ENCODE data around the gene DDX41.
"Not testable (repeated sequence)": the region's sequence is repeated elsewhere in the genome, so short reads cannot be mapped to it uniquely, and the experiment has no call there.

DDX41 gene

DNA sequence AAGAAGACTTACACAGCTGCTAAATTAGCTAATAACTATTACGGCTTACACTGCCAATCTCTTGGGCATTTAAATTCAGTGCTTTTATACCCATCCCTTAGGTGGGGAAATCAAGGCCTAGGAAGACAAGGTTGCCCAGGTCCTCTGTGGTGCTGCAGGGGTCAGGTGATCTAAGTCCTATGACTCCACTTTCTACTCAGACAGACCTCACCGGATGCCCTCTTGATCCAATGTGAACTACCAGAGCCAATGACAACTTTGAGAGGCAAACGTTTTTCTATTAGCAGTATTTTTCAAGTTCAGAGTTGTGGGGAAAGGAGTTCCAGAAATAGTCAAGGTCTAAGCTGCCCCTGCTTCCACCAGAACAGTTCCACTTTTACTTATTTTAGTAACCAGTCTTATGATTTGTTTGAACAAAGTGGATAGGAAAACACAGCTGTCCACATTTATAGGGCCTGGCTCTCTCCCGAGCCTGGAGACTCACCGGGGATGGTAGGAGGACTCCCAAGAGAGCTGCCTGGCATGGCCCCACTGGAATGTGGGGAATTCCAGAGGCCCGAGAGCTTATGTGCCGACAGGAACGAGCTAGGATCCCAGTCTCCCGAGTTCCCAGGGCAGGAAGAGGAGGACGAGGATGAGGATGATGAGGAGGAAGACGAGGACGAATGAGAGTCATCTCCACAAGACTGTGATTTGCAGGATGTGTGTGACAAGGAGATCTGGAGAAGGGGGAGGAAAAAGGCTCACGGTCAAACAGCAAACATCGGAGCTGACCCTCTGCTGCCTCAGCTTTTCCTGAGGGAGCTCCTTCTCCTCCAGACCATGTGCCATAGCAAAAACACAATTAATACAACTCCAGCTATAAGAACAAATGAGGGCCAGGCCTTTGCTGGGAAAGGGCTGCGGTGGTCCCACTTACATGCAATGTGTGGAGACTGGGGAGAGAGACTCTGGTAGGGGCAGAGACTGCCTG, 20.9 kb upstream of the DDX41 start:
- no peak for DNase-seq

DNA sequence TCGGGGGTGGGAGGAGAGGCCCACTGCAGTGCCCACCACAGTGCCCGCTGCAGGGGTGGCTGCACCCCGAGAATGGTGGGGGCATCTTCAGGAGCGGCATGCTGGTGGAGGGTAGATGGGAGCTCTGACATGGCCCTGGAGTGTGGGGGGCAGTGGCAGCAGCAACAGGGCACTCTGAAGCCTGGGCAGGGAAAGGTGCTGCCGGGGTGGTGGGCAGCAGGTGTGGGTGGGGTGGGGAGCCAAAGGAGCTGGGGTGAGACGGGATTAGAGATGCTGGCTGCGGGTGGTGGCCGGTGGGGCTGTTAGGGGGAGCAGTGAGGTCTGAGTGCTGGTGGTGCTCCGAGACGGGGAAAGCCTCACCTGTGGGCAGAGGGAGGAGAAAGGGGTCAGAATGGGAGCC, 19.6 kb upstream of the DDX41 start:
- DNase-seq: no peak

GRCh38 chr5:177535125-177535524, 18.4 kb upstream of the DDX41 start:
- no peak for DNase-seq

DNA sequence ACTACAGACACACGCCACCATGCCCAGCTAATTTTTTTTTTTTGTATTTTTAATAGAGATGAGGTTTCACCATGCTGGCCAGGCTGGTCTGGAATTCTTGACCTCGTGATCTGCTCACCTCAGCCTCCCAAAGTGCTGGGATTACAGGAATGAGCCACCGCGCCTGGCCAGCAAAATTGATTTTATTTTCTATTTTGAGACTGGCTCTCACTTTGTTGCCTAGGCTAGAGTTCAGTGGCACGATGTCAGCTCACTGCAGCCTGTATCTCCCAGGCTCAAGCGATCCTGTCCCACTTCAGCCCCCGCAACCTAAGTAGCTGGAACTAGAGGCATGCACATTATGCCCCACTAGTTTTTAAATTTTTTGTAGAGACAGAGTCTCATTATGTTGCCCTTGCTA, 17.7 kb upstream of the DDX41 start:
- DNase-seq: not testable (repeated sequence)

DNA sequence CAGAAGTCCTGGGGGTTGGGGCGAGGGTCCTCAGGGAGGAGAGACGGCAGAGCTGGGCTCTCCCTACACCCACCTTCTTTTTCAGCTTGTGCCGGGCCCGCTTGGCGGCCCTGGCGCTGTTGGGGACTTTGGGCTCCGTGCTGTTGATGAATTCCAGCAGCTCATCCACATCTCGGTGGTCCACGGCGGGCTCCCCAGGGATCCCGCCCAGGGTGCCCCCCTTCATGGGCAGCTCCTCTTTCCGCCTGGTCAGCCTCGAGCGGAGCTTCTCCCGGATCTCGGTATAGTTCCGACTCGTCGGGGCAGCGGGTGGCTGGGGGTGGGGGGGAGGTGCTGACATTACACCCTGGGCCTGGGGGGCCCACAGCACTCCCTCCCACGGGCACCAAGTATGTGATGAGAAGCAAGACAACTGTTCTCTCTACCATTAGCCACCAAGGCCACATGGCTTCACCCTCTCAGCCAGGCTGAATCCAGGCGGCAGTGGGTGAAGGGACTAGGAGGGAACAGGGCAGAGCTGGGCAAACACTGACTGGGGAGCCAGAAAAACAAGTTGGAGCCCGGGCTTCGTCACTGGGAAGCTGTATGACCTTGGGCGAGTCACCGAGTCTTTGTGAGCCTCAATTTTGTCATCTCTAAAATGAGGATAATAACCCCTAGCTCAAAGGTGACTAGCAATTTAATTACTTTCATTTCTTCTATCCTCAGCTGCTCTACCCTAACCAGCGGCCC, 14.6 kb upstream of the DDX41 start:
- DNase-seq: no peak

DNA sequence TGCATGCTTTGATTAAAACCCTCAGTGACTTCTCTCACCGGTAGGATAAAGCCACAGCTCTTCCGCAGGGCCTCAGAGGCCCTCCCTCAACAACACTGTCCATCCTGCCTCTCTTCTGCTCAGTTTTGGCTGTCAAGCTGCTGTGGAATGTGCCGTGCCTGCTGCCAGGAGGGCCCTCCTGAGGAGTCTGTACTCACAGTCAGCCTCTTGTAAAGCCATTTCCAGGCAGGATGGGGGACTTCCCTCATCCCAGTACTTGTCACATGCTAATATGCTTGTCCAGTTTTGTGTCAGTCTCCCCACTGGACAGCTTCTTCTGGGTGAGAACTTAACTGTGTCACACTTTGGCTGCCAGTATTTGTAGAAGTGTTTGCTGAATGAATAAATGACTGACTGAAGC, 13.9 kb upstream of the DDX41 start:
- no peak for DNase-seq

DNA sequence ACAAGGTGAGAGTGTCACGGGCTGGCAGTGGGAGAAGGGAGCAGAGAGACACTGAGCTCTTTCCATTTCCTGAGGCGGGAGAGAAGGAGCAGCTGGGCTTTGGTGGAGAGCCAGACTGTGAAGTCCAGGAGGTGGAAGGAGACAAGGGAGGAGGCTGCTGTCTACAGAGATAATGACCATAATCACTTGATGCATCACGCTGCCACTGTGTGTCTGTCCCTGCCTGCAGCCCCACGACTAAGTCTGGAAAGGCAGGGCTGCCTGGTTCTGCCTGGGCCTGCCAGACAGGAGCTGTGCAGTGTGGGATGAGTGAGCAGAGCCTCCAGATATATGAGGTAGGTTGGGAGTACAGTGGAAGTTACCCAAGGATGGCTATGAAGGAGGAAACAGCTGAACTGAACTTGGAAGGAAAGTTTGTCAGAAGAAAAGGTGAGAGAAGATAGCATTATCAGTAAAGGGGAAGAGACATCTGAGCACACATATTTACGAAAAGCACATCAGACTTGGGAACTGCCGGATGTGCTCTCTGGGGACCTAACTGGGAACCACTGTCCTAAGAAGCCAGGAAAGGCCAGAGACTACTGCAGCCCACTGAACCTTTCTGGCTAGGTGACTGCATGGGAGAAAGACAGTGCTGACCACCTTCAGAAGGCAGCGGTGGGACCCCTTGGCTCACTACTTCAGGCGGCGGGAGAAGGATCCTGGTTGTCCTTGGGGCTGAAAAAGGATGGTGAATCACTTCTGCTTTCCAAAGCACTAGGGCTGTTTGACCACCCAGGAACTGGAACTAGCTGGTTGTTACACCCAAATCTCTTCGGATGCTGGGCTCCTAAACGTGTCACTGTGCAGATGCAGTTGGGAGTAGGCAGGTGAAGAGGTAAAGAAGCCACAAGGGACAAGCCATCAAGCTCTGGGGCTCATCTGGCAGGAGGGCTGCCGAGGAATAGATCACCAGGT, 12.8 kb upstream of the DDX41 start:
- no peak for DNase-seq

GRCh38 chr5:177528631-177529030, 11.9 kb upstream of the DDX41 start:
- no peak for DNase-seq

DNA sequence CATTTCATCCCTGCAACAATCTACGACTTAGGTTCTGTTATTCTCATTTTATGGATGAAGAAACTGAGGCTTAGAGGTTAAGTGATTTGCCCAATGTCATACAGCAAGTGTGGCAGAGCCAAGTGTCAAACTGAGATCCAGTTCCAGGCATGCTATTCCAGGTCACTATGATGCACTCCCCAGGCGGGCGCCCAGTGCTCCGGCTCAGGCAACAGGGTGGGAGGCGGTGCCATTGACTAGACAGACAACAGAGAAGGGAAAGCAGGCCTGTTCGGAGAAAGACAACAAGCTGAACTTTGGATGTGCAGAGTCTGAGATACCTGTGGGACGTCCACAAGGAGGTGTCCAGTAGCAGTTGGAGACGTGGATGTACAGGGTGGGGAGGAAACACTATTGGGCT, 10.8 kb upstream of the DDX41 start:
- no peak for DNase-seq

GRCh38 chr5:177526791-177527190, 10.0 kb upstream of the DDX41 start:
- no peak for DNase-seq

- no peak for DNase-seq
These were observed 9.4 kb upstream of the DDX41 start for GRCh38 chr5:177526191-177526590.

DNA sequence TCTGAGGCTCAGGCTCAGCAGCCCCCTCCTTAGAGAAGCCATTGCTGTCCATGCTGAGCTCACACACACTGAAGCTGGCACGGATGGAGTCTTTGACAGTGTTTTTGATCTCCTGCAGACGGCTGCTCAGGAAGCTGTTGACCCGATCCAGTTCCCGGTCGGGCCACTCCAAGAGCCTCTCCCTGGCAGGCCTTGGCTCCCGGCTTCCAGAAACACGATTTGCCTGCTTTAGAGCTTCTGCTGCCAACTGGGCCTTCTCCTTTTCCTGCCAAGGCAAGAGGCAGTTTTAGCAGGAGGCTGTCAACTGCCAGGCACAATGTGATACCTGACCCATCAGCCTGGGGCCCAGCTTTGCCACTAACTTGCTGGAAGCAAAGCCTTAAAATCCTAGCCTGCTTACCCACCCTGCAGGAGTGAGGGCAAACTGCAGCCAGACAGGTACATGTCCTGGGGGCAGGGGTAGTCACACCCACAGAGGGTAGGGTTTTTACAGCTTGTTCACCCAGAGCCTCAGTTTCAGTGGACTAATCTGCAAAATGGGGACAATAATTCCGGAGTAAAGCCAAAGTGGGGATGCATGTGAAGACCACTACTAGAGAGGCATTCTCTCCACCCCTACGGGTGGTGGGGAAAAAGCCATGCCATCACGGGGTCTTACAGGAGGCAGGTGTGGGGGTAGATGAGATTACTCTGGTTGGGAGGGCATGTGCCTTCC, 8.3 kb upstream of the DDX41 start:
- DNase-seq: no peak

DNA sequence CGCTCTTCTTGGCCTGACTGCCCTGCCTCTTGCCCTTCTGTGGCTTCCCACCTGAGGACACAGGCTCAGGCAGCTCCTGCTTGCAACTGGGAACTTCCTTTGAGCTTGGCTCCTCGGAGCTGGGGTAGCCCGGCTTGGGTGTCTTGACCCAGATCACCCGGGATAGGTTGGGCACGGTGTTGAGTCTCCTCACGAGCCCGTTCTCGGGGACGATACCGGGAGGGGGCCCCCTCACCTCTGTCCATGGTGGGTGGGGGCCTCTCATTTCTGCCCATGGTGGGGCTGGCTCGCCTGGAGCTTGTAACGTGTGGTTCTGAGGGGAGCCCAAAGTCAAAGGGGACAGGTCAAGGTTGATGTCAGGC, 7.8 kb upstream of the DDX41 start:
- no peak for DNase-seq

GRCh38 chr5:177523711-177524538, 7.2 kb upstream of the DDX41 start:
- no peak for DNase-seq

DNA sequence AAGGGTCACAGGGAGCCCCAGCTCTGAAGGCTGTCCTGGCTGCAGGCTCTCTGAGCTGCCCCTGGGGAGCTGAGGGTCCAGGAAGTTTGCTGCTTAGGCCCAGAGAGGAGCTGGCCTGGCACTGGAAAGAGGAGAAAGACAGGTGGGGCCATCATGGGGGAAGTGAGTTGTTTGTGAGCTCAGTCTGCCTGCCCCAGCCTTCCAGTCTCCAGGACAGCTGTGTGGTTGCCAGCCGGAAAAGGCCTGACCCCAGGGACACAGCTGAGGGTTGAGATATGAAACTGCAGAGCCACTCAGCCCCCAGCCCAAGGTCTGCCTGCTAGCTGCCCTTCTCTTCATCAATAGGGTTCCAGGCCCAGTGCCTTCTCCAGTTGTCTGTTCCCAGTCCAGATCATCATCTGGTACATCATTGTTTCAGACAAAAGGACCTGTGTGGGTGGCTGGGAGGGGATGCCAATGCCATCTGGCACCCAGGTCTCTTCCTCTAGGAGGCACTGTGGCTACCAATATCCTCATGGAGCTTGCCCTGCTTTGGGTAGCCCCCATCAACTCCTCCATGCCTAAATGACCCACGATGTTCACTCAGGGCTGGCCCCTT, 4.3 kb upstream of the DDX41 start:
- DNase-seq: no peak

- DNase-seq: no peak
These were observed 3.5 kb upstream of the DDX41 start for GRCh38 chr5:177520271-177520670.

DNA sequence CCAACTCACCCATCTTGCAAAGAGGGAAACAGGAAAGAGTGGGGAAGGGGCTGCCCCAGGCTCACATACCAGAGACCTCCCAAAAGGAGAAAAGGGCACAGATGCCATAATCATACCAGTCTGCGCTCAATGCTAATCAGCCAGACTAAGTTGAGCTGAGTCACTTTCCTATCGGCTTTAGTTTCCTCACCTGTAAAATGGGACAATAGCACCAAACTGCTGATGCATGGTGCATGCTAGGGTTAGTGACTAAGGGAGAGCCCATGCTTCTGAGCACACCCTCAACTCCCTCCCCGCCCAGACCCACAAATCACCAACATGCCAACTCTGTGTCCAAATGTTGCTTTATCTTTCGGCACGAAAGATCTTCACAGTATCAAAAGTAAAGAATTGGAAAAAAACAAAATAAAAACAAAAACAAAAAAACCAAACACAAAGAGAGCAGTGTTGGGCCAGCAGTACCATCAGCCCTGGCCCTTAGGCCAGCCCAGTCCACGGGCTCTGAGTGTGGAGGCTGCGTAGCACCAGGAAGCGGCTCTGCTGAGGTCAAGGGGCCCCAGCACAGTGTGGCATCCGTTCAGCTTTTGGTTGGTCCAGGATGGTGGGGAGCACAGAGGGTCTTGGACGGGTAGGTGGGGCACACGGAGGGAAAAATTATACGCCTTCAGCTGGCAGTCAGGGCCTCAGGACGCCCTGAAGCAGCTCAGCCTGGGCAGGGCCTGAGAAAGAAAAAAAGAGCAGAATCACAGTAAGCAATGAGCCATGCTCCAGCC, 2.9 kb upstream of the DDX41 start:
- no peak for DNase-seq

GRCh38 chr5:177515580-177515979, 1.2 kb downstream of the DDX41 start:
- DNase-seq: no peak

GRCh38 chr5:177514541-177514940, 2.2 kb downstream of the DDX41 start:
- DNase-seq: no peak

DNA sequence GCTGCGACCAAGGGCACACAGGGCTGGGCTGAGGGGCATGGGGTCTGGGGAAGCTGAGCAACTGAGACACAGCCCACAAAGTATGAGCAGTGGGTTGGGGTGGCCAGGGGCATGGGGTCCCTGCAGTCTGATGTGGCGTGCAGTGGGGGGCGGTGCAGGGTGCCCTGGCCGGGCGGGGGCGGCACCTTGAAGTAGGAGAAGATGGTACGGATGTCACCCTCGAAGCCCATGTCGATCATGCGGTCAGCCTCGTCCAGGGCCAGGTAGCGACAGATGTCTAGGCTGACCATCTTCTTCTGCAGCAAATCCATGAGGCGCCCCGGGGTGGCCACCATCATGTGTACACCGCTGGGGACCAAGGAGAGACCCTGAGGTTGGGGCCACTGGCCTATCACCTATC, 3.3 kb downstream of the DDX41 start:
- DNase-seq: no peak
